Body of pancreas (tissue), 4 donors: ENCODE measurements around the gene SASH3.

Experiments
- CTCF ChIP-seq, 7 experiments: fragments of 450-650 bp in 4 of 7; fragments of 200-600 bp in 3 of 7; sonication (generic) in 3 of 7; IDR thresholded peaks; one replicate each; pipeline ENCODE4 v1.5.1; 2016 to 2019; ENCODE audit warnings: antibody characterized with exemption in 7 of 7
- POLR2A ChIP-seq, 3 donors: fragments of 450-650 bp; IDR thresholded peaks; one replicate each; pipeline ENCODE4 v1.6.1; 2016; ENCODE audit warnings: antibody characterized with exemption in 3 of 3, mild to moderate bottlenecking in 2 of 3

GRCh38 chrX:129786210-129786651 lies 6.5 kb downstream of the SASH3 start:
- TF ChIP-seq CTCF (IDR thresholded peaks at IDR 0.05): no peak
- TF ChIP-seq POLR2A (IDR thresholded peaks at IDR 0.05): no peak
